DMS 273 treated with DMSO at 0.1 percent for 48 hours (cell line): Measurements from ENCODE around the gene TMEM107.

Experiments
- DNase-seq: peaks from one replicate; lab custom pipeline; 2025; lab: John Stamatoyannopoulos, UW

Gene TMEM107

GRCh38 chr17:8137645-8138373 is 38.4 kb downstream of the TMEM107 start:
- DNase-seq, result no peak

- DNase-seq, result no peak
Observed at GRCh38 chr17:8133941-8134340, 42.2 kb downstream of the TMEM107 start.

DNA sequence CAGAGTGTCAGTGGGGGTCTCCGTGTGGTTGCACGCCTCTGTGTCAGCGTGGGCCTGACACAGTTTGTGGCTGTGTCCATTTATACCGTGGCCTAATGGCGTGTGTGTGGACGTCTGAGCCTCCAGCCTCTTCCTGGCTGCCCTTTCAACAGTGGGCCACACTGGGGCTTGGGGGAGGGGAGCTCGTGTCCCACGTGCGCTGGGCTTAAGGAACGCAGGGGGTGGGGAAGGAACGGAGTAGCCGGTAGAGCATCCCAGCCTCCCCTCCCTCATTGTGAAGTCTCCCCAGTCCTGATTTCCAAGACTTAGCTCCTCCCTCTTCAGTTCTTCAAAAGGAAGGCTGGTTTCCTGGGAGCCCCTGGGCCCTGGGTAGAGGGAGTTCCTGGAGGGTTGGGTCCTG is 42.8 kb downstream of the TMEM107 start:
- DNase-seq, result no peak

- DNase-seq, result no peak
Observed at GRCh38 chr17:8131844-8132441, 44.2 kb downstream of the TMEM107 start.

DNA sequence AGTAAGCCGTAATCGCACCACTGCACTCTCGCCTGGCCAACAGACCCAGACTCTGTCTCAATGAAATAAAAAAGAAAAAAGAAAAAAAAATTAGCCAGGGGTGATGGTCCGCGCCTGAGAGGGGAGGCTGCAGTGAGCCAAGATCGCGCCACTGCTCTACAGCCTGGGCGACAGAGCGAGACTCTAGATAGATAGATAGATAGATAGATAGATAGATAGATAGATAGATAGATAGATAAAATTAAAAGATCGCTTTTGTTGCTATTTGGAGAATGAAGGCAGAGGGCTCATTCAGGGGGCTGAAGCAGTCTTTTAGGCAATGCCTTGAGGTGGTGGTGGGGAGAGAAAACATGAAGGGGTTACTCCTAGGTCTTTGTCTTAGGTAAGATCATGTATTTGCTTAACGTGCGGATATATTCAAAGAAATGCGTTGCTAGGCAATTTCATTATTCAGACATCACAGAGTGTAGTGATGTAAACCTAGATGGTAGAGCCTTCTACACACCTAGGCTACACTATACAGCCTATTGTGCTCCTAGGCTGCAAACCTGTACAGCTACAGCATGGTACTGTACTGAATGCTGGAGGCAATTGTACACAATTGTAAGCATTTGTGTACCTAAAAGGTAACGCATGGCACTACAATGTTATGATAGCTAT is 47.9 kb downstream of the TMEM107 start:
- DNase-seq, result no peak

- peak; percentile 46 for DNase-seq
Observed at GRCh38 chr17:8126491-8127066, 49.6 kb downstream of the TMEM107 start.

DNA sequence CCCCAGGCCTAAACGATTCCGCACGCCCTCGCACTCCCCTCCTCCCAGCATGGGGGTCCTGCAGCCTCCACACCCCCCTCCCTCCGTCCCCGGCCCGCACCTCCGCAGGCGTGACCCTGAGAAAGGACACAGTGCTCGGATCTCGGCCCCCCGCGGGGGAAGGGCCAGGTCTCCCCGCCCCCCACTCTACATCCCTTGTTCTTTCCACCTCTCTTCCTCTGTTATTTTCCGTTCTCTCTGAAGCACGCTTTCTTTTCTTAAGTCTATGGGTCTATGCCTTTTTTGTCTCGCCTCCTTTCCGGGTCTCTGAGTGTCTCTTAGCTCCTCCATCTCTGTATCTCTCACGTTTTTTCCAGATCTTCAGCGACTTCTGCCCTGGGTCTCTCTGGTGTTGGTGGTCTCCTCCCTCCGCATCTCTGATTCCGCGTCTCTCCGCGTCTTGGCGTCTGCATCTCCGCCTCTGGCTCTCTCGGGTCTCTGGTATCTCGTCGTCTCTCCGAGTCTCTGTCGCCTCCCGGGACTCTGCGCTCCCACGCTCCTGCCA is 50.2 kb downstream of the TMEM107 start:
- DNase-seq, result no peak

DNA sequence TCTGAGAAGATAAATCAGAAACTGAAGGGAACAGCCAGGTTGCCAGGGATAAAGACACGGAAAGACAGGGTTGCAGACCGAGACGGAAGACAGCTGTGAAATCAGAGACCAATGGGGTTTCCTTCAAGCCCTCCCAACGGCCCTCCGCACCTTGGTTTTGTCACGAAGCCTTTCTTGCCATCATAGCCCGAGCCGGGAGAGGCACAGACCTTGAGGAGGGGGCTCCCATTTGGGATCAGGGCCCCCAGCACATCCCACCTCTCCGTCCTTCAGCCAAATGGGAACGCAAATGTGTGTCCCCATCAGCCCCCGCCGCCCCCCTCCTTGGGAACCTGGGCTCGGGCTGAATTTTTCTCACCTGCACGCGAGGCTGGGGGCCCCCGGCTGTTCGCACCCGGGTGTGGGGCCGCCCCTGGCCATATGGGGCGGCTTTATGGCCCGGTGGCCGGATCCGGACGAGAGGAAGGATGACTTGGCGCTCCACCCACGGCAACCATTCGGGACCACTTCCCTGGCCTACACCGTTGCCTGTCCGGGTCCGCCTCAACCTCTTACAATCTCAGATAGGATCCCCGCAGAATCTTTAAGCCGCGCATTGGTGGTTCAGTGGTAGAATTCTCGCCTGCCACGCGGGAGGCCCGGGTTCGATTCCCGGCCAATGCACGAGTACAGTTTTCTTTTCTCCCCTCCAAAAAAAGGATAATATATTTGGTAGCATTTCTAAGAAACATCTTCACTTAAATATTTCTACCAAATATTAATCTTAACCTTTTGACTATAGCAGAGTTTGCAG is 50.8 kb downstream of the TMEM107 start:
- peak; percentile 26 for DNase-seq

DNA sequence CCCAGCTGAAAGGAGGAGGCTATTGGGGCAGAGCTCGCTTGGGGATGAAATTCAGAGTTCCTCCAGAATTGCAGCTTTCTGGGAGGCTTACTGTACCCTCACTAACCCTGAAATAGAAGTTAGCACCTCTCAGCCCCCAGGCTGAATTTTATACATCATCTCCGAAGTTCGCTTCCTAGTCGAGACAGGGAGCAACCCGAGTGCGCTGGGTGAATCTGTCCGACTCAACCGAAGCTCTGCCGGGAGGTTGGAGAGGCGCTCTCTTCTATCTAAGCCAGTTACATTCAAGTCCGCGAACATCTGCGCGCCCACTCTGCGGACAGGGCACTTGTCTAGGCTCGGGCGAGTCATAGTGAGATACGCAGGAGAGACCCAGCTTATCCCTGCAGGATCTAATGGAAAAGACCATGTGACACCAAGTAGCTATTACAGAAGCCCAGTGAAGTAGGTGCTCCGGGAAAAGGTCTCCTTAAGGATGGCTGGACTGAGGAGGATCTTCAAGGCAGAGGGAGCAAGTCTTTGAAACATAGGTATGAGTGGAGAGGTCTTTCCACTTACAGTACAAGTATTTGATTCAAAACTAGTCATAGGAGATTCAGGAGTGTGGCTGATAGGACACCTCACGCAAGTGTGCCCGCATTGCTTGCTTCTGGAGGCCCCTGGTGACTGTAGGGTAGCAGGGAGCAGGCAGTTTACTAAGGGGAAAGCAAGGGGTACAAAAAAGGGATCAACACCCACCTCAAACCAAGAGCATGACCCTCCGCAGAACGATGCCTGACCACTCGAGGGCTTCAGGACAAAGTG is 51.6 kb downstream of the TMEM107 start:
- DNase-seq, result no peak

DNA sequence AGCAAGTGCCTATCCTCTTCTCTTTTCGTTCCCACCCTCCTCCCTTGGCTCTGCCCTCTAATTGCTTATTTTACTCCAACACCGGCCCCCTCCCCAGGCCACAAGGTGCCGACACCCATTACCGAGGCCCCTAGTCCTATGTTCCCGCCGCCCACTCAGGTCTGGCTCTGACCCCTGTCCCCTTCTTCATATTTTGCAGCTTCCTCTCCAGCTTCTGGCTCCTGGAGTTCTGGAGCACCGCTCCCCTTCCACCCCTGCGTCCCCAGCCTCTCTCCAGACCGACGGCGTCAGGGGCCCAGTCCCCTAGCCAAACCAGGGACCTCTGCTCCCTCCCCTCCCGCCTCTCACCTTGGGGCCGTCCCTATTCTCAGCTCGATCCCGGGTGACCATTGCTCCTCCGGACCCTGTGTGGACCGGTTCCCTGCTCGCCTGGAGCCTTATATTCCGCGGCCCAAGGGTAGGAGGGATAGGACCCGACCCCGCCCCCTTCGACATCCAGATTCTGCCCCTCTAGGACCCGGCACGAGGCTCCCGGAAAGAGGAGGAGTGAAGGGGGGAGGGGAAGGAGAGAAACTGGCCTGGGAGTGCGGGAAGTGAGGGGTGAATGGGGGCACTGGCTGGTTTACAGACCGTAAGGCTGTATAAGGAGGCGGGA is 52.4 kb downstream of the TMEM107 start, which contains the start of gene HES7:
HES7 (minus strand) TSS at position 412 of the 655 bp plus-strand sequence; CDS start at position 390, 22 bp downstream.
- no peak for DNase-seq

GRCh38 chr17:8122924-8123694 is 53.1 kb downstream of the TMEM107 start:
- no peak for DNase-seq
